GM12865 (cell line): Measurements from ENCODE around the gene BACH1.
A peak's percentile ranks its signal among the peaks of the same experiment; 100 is the strongest.

Experiments used
- DNase-seq: peaks from one replicate; pipeline ENCODE4 v3.0.0; 2010; ENCODE audit warnings: low read depth
- H3K4me3 ChIP-seq: 2 replicates; pipeline ENCODE4 v1.5.1; 2011; ENCODE audit warnings: mild to moderate bottlenecking, low read depth, low read length, control low read depth
- CTCF ChIP-seq: IDR thresholded peaks from 2 replicates; pipeline ENCODE4 v1.5.1; 2011; ENCODE audit warnings: low read length, control low read depth, low read depth, inconsistent platforms; ENCODE audit not compliant: insufficient read depth; ENCODE audit errors: missing control alignments

Gene BACH1

GRCh38 chr21:29305068-29305467, 6.3 kb downstream of the BACH1 start:
- DNase-seq = no peak
- TF ChIP-seq CTCF = no peak
- peak overlapping the region; percentile 18; the same call in 1 of the 2 replicates for H3K4me3 ChIP-seq

- no peak overlapping the region for H3K4me3 ChIP-seq
- no peak for DNase-seq
- no peak for TF ChIP-seq CTCF
These were observed 6.8 kb downstream of the BACH1 start for GRCh38 chr21:29305561-29305960.

- peak overlapping the region; percentile 27; the same call in 1 of the 2 replicates for H3K4me3 ChIP-seq
- no peak for TF ChIP-seq CTCF
- DNase-seq = peak; percentile 47
These were observed 8.2 kb downstream of the BACH1 start for GRCh38 chr21:29306920-29307319.

GRCh38 chr21:29307718-29308455, 9.2 kb downstream of the BACH1 start:
- no peak overlapping the region for H3K4me3 ChIP-seq
- DNase-seq = no peak
- TF ChIP-seq CTCF = no peak

- no peak for TF ChIP-seq CTCF
- H3K4me3 ChIP-seq = no peak overlapping the region
- no peak for DNase-seq
These were observed 9.7 kb downstream of the BACH1 start for GRCh38 chr21:29308456-29308783.

GRCh38 chr21:29309703-29310102, 11.0 kb downstream of the BACH1 start:
- DNase-seq = no peak
- TF ChIP-seq CTCF = no peak
- no peak overlapping the region for H3K4me3 ChIP-seq

- no peak for DNase-seq
- TF ChIP-seq CTCF = no peak
- no peak overlapping the region for H3K4me3 ChIP-seq
These were observed 13.1 kb downstream of the BACH1 start for GRCh38 chr21:29311802-29312201.
